DND-41 (cell line): ENCODE data around the gene SAFB2.

Source experiments
- CTCF ChIP-seq: IDR thresholded peaks from 2 replicates; pipeline ENCODE4 v1.5.1; 2012; ENCODE audit warnings: borderline replicate concordance, low read length, moderate library complexity, mild to moderate bottlenecking; ENCODE audit not compliant: poor library complexity, severe bottlenecking; ENCODE audit errors: extremely low read depth
- EZH2 ChIP-seq: IDR thresholded peaks from 3 replicates; pipeline ENCODE4 v1.6.1; 2012; ENCODE audit warnings: borderline replicate concordance, low read depth, mild to moderate bottlenecking, moderate library complexity, low read length, inconsistent platforms; ENCODE audit not compliant: severe bottlenecking

GRCh38 chr19:5628919-5629481, 6.4 kb upstream of the SAFB2 start:
- TF ChIP-seq CTCF, result no peak
- no peak for TF ChIP-seq EZH2
